ENCODE data around the gene TRMT44.
"Not testable (repeated sequence)": the region's sequence is repeated elsewhere in the genome, so short reads cannot be mapped to it uniquely, and the experiment has no call there.

The TRMT44 gene

DNA sequence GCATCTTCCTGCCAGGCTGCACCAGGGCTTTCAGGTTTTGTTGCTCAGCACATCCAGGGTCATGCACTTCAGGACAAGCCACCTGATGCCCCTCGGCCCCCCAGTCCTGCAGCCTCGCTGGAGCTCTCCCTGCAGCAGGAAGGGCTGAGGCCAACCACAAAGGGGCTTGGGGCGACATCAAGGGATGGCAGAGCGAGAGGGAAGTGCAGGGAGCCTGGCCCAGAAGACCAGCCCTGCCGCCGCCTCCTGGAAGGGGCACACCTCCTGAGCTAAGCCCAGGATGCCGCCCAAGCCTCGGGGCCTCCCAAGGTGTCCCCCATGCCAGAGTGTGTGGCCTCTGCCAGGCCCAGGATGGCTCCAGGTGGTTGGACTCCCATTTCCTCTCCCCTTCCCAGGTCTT lies 37.1 kb downstream of the TRMT44 start:
- no peaks in the 10 kb centered on the region for H3K9me3 Mint-ChIP-seq
- no peak overlapping the region for H3K27ac Mint-ChIP-seq
- DNase-seq (ENCODE audit: low spot score in 2 of 2) = no peak
- H3K4me3 Mint-ChIP-seq = no peak overlapping the region
- H3K4me1 Mint-ChIP-seq = peaks cover 2% of the 10 kb centered on the region
- ATAC-seq = no peak
- H3K36me3 Mint-ChIP-seq = peaks cover 13% of the 10 kb centered on the region

- no peak for ATAC-seq
- H3K9me3 Mint-ChIP-seq = no peaks in the 10 kb centered on the region
- no peak overlapping the region for H3K27ac Mint-ChIP-seq
- H3K4me3 Mint-ChIP-seq = no peak overlapping the region
- H3K4me1 Mint-ChIP-seq = peaks cover 6% of the 10 kb centered on the region
- peaks cover 13% of the 10 kb centered on the region for H3K36me3 Mint-ChIP-seq
- DNase-seq (ENCODE audit: low spot score in 2 of 2) = no peak
Measured at GRCh38 chr4:8478371-8478770, 37.8 kb downstream of the TRMT44 start.

GRCh38 chr4:8478801-8479744 lies 38.5 kb downstream of the TRMT44 start:
- peaks cover 13% of the 10 kb centered on the region for H3K36me3 Mint-ChIP-seq

GRCh38 chr4:8480221-8480620 lies 39.6 kb downstream of the TRMT44 start:
- peaks cover 6% of the 10 kb centered on the region for H3K4me1 Mint-ChIP-seq
- H3K9me3 Mint-ChIP-seq = no peaks in the 10 kb centered on the region
- no peak overlapping the region for H3K4me3 Mint-ChIP-seq
- no peak for ATAC-seq
- no peak overlapping the region for H3K27ac Mint-ChIP-seq
- no peak for DNase-seq (ENCODE audit: low spot score in 2 of 2)
- peaks cover 13% of the 10 kb centered on the region for H3K36me3 Mint-ChIP-seq

More at GRCh38 chr4:8478801-8479744, 38.5 kb downstream of the TRMT44 start:
- Mint-ChIP-seq H3K4me3 (no peak overlapping the region), H3K27ac (no peak overlapping the region), H3K4me1 (peaks cover 6% of the 10 kb centered on the region), H3K9me3 (no peaks in the 10 kb centered on the region)
- ATAC-seq (no peak), DNase-seq (ENCODE audit: low spot score in 2 of 2) (no peak)

GRCh38 chr4:8486643-8487042 lies 46.1 kb downstream of the TRMT44 start:
- not testable (repeated sequence) for ATAC-seq; H3K4me1 Mint-ChIP-seq; H3K36me3 Mint-ChIP-seq; H3K27ac Mint-ChIP-seq; DNase-seq (ENCODE audit: low spot score in 2 of 2); H3K4me3 Mint-ChIP-seq; H3K9me3 Mint-ChIP-seq

DNA sequence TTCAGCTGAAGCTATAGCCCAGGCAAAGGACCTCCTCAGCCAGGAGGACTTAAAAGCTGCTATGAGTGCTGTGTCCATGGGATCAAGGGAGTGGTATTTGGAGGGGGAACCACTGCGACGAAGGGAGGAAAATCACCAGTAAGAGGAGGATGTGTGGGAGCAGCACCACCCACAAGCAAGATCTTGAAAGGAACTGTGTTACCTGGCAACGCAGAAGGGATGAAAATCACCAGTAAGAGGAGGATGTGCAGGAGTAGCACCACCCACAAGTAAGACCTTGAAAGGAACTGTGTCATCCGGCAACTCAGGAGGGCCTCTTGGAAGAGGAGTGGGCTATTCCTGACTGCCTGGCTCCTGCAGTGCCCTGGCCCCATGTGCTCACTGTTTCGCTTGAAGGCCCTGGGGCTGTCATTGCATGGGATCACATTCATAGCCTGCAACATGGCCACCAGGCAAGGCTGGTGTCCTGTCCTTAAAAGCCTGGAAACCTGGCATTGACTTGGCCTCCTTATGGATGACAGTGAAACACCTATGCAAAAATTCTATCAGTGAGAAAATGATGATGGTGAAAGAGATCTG lies 48.3 kb downstream of the TRMT44 start:
- Mint-ChIP-seq H3K4me1 (no peaks in the 10 kb centered on the region), H3K36me3 (no peaks in the 10 kb centered on the region), H3K4me3 (no peak overlapping the region), H3K27ac (no peak overlapping the region), H3K9me3 (no peaks in the 10 kb centered on the region)
- ATAC-seq (no peak), DNase-seq (ENCODE audit: low spot score in 2 of 2) (no peak)

- not testable (repeated sequence) for H3K4me3 Mint-ChIP-seq; H3K4me1 Mint-ChIP-seq; H3K36me3 Mint-ChIP-seq; ATAC-seq; H3K9me3 Mint-ChIP-seq; DNase-seq (ENCODE audit: low spot score in 2 of 2); H3K27ac Mint-ChIP-seq
Measured at GRCh38 chr4:8491478-8491877, 50.9 kb downstream of the TRMT44 start.

DNA sequence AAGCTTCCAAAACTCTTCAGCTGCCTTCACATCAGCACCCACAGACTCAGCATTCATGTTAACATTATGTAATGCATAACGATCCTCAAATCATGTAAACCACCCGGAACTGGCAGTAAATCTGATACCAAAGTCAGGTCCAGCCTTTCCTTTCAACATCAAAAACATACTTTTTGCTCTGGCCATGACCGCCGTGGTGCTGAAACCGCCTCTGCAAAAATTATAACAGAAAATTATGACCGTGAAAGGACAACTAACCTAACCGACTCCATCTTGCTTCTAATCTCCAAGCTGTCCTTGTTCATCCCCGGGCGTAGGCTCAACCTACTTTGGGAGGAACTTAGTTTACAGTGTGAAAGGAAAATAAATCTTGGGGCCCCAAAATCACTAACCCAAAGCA lies 51.6 kb downstream of the TRMT44 start:
- H3K9me3 Mint-ChIP-seq = no peaks in the 10 kb centered on the region
- no peaks in the 10 kb centered on the region for H3K36me3 Mint-ChIP-seq
- ATAC-seq (no peak), DNase-seq (ENCODE audit: low spot score in 2 of 2) (no peak)
- H3K4me1 Mint-ChIP-seq = no peaks in the 10 kb centered on the region
- H3K27ac Mint-ChIP-seq = no peak overlapping the region
- no peak overlapping the region for H3K4me3 Mint-ChIP-seq

GRCh38 chr4:8493484-8493883 lies 52.9 kb downstream of the TRMT44 start:
- H3K4me1 Mint-ChIP-seq = no peaks in the 10 kb centered on the region
- no peak for ATAC-seq
- H3K27ac Mint-ChIP-seq = no peak overlapping the region
- H3K4me3 Mint-ChIP-seq = no peak overlapping the region
- H3K36me3 Mint-ChIP-seq = no peaks in the 10 kb centered on the region
- DNase-seq (ENCODE audit: low spot score in 2 of 2) = no peak
- peaks cover 3% of the 10 kb centered on the region for H3K9me3 Mint-ChIP-seq

DNA sequence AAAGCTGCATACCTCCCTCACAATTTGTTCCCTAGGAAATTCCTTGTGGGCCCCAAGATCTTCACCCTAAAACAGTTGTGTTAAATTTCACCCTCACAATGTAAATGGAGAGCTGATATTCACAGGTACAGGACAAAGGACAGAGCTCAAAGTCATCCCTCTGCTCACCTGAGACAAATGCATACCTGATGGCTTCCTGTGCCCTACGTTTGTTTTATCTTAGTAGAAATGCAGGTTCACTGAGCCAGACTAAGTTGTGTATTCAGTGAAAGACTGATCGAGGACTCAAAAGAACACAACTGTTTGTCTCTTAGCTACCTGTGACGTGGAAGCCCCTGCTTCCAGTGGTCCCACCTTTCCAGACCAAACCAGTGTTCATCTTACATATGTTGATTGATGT lies 53.6 kb downstream of the TRMT44 start:
- Mint-ChIP-seq H3K4me3 (no peak overlapping the region), H3K36me3 (no peaks in the 10 kb centered on the region), H3K9me3 (peaks cover 3% of the 10 kb centered on the region), H3K4me1 (no peaks in the 10 kb centered on the region), H3K27ac (no peak overlapping the region)
- ATAC-seq (no peak), DNase-seq (ENCODE audit: low spot score in 2 of 2) (no peak)

DNA sequence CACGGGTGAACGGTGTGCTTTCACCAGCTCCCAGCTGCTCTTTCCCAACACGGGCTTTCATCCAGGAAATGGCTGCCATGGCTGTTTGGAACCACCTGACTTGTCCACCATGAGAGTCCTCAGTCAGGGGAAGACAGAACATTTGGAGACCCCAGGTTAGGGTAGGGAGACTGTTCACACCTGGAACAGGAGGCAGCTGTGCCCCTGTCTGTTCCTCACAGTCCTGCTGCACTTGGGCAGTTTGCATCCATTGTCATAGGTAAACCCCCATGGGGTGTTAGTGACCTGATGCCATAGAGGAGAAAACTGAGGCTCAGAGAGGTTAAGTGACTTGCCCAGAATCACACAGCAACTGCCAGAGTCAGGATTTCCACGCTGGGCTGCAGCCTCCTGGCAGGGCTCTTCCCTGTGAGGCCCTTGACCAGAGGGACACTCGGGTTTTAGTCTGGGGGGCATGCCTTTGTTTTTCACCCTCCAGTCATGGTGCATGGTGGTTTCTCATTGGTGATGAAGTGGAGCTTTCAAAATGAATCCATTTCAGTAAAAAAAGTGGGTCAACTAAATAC lies 54.5 kb downstream of the TRMT44 start:
- Mint-ChIP-seq H3K27ac (no peak overlapping the region), H3K4me3 (no peak overlapping the region), H3K36me3 (no peaks in the 10 kb centered on the region), H3K9me3 (peaks cover 3% of the 10 kb centered on the region), H3K4me1 (no peaks in the 10 kb centered on the region)
- DNase-seq (ENCODE audit: low spot score in 2 of 2) = no peak
- ATAC-seq = no peak

DNA sequence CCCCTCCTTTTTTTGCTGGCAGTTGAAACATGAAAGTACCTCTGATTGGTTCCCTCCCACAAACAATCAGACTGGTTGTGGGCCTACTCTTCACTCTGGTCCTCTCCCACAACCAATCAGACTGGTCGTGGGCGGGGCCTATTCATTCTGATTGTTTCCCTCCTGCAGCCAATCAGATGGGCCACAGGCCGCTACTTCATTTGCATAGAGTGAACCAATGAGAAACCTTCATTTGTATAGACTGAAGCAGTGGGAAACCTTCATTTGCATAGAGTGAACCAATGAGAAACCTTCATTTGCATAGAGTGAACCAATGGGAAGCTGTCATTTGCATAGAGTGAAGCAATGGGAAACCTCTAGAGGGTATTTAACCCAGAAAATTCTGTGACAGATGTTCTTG lies 55.2 kb downstream of the TRMT44 start:
- Mint-ChIP-seq H3K27ac (no peak overlapping the region), H3K4me1 (no peaks in the 10 kb centered on the region), H3K4me3 (no peak overlapping the region), H3K36me3 (no peaks in the 10 kb centered on the region), H3K9me3 (peaks cover 3% of the 10 kb centered on the region)
- DNase-seq (ENCODE audit: low spot score in 2 of 2) = no peak
- ATAC-seq = no peak

- no peaks in the 10 kb centered on the region for H3K4me1 Mint-ChIP-seq
- no peak for ATAC-seq
- H3K4me3 Mint-ChIP-seq = no peak overlapping the region
- no peaks in the 10 kb centered on the region for H3K36me3 Mint-ChIP-seq
- H3K27ac Mint-ChIP-seq = no peak overlapping the region
- DNase-seq (ENCODE audit: low spot score in 2 of 2) = no peak
- H3K9me3 Mint-ChIP-seq = peaks cover 3% of the 10 kb centered on the region
Measured at GRCh38 chr4:8497762-8498161, 57.2 kb downstream of the TRMT44 start.

DNA sequence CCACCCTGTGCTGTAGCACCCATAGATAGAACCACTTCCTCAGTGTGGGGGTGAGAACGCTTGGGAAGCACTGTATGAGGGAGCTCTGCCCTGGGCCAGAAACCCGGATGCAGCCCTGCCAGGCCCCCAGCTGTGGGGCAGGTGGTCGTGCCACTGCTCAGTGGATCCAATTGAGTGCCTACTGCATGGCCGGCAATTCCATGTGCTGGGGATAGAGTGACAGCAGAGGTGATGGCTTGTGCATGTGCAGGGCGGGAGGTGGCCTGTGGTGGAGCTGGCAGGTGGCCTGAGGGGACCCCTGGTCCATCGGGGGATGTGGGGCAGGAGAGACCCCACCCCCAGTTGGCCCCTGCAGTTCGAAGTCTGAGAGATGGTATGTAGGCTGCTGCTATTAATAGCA lies 60.4 kb downstream of the TRMT44 start:
- no peak for DNase-seq (ENCODE audit: low spot score in 2 of 2)
- Mint-ChIP-seq H3K4me1 (no peaks in the 10 kb centered on the region), H3K9me3 (peaks cover 3% of the 10 kb centered on the region), H3K36me3 (no peaks in the 10 kb centered on the region), H3K4me3 (no peak overlapping the region), H3K27ac (no peak overlapping the region)
- no peak for ATAC-seq

GRCh38 chr4:8501781-8502180 lies 61.2 kb downstream of the TRMT44 start:
- Mint-ChIP-seq H3K9me3 (peaks cover 3% of the 10 kb centered on the region), H3K4me3 (no peak overlapping the region), H3K27ac (no peak overlapping the region), H3K4me1 (no peaks in the 10 kb centered on the region), H3K36me3 (no peaks in the 10 kb centered on the region)
- DNase-seq (ENCODE audit: low spot score in 2 of 2) (no peak), ATAC-seq (no peak)

GRCh38 chr4:8502371-8502770 lies 61.8 kb downstream of the TRMT44 start:
- H3K4me3 Mint-ChIP-seq = no peak overlapping the region
- no peak overlapping the region for H3K27ac Mint-ChIP-seq
- no peaks in the 10 kb centered on the region for H3K36me3 Mint-ChIP-seq
- DNase-seq (ENCODE audit: low spot score in 2 of 2) (no peak), ATAC-seq (no peak)
- H3K9me3 Mint-ChIP-seq = peaks cover 3% of the 10 kb centered on the region
- no peaks in the 10 kb centered on the region for H3K4me1 Mint-ChIP-seq
